OCI-LY7 (cell line): ENCODE data around the gene APOBEC3A. TPM values are rescaled to one million over a fixed set of nuclear protein-coding genes. Genes with fewer than 3 reads are reported as not detected.
"Not testable (repeated sequence)": the region's sequence is repeated elsewhere in the genome, so short reads cannot be mapped to it uniquely, and the experiment has no call there.

ENCODE experiments used
- BruUV-seq: library from RNA; stranded (reverse); fragments of 400-500 nt; replicated peaks from 2 replicates; lab custom pipeline; 2021; lab: Mats Ljungman, UMichigan
- CTCF ChIA-PET: fragments of 300-600 bp; sonication (Branson Sonifier 250); formaldehyde crosslinking; loops from one replicate; lab custom pipeline; 2022; ENCODE audit warnings: antibody characterized with exemption; ENCODE audit not compliant: unreplicated experiment; lab: Charles Lee
- POLR2A ChIA-PET: fragments of 300-600 bp; sonication (Branson Sonifier 250); formaldehyde crosslinking; loops from one replicate; lab custom pipeline; 2022; ENCODE audit warnings: antibody characterized with exemption; lab: Charles Lee
- DNase-seq: peaks from one replicate; pipeline ENCODE4 v3.0.0-alpha.2; 2015; ENCODE audit warnings: low spot score
- H2AFZ ChIP-seq: fragments of 200-600 bp; sonication (generic), shearing (Covaris generic); 2 replicates; pipeline ENCODE4 v1.6.1; 2014; ENCODE audit warnings: mild to moderate bottlenecking, antibody characterized with exemption, low read length, moderate library complexity
- H3K27ac ChIP-seq: fragments of 200-600 bp; sonication (generic); 2 replicates; pipeline ENCODE4 v1.5.1; 2014; ENCODE audit warnings: mixed run types, low read depth, mild to moderate bottlenecking, moderate library complexity, low read length, inconsistent platforms; ENCODE audit not compliant: poor library complexity, severe bottlenecking
- H3K36me3 ChIP-seq: fragments of 200-600 bp; sonication (generic); 2 replicates; pipeline ENCODE4 v1.6.1; 2014; ENCODE audit warnings: mild to moderate bottlenecking, antibody characterized with exemption, low read length, moderate library complexity, mixed read lengths; ENCODE audit not compliant: insufficient read depth
- H3K4me1 ChIP-seq: fragments of 200-600 bp; sonication (generic); 2 replicates; pipeline ENCODE4 v1.5.1; 2014; ENCODE audit warnings: mild to moderate bottlenecking, low read length; ENCODE audit not compliant: insufficient read depth, poor library complexity, severe bottlenecking
- H3K4me2 ChIP-seq: fragments of 200-600 bp; sonication (generic); 2 replicates; pipeline ENCODE4 v1.6.1; 2014; ENCODE audit warnings: mild to moderate bottlenecking, low read length
- H3K4me3 ChIP-seq: fragments of 200-600 bp; sonication (generic); 2 replicates; pipeline ENCODE4 v1.5.1; 2014; ENCODE audit warnings: mild to moderate bottlenecking, low read depth, low read length; ENCODE audit not compliant: poor library complexity, severe bottlenecking
- H3K79me2 ChIP-seq: fragments of 200-600 bp; sonication (generic); 2 replicates; pipeline ENCODE4 v1.6.1; 2016; ENCODE audit warnings: low read depth, mild to moderate bottlenecking, low read length, moderate library complexity, mixed read lengths; ENCODE audit not compliant: insufficient read depth
- H3K9me2 ChIP-seq: fragments of 200-600 bp; sonication (generic); 2 replicates; pipeline ENCODE4 v1.6.1; 2016; ENCODE audit warnings: mild to moderate bottlenecking, low read length, mixed read lengths; ENCODE audit not compliant: insufficient read depth
- H3K9me3 ChIP-seq: fragments of 200-600 bp; sonication (generic); 2 replicates; pipeline ENCODE4 v1.6.1; 2014; ENCODE audit warnings: mild to moderate bottlenecking, mixed run types, low read length, mixed read lengths
- H4K20me1 ChIP-seq: fragments of 200-600 bp; sonication (generic); 2 replicates; pipeline ENCODE4 v1.6.1; 2014; ENCODE audit warnings: mild to moderate bottlenecking, antibody characterized with exemption, low read length, moderate library complexity, mixed read lengths; ENCODE audit not compliant: insufficient read depth
- CTCF ChIP-seq: fragments of 200-600 bp; sonication (generic); conservative IDR thresholded peaks from 2 replicates; pipeline ENCODE4 v1.5.1; 2014; ENCODE audit warnings: mild to moderate bottlenecking, antibody characterized with exemption, low read length, moderate library complexity, mixed read lengths
- EZH2phosphoT487 ChIP-seq: fragments of 200-600 bp; sonication (generic); IDR thresholded peaks from 2 replicates; pipeline ENCODE4 v1.6.1; 2018; ENCODE audit warnings: low read depth, borderline replicate concordance, mild to moderate bottlenecking, mixed run types, antibody characterized with exemption, low read length, moderate library complexity, mixed read lengths
- intact Hi-C: fragments of 100-400 bp; cut with micrococcal nuclease; formaldehyde crosslinking; loops from one replicate; pipeline ENCODE4 v1.10.0; 2022; ENCODE audit not compliant: unreplicated experiment
- total RNA-seq, 2 experiments: library from RNA; depleted of rRNA in 1 of 2; stranded (reverse); fragments of >200 nt in 1 of 2; shearing (Covaris generic) in 1 of 2; gene quantifications; 2 replicates each; pipeline ENCODE4 v1.2.3, GENCODE V29; 2014 to 2022

The APOBEC3A gene
- total RNA-seq, 2 experiments from 2014 or later = not detected

GRCh38 chr22:38984224-38984623 is 26.8 kb downstream of the APOBEC3A start:
- ChIA-PET CTCF (no interaction called here), POLR2A (interaction anchor here (0.7 to 1.1 kb wide), 3 partner anchors 13 to 494 kb away, joined by 3 to 4 read pairs (median 3); no protein-coding TSS in a partner anchor)
- no peaks in the 10 kb centered on the region for H3K79me2 ChIP-seq
- no peak overlapping the region for H3K4me2 ChIP-seq
- intact Hi-C loops = no loop called here
- TSS peak; percentile 64 for BruUV-seq
- peak overlapping the region; percentile 45 for H3K27ac ChIP-seq
- H3K4me1 ChIP-seq = peaks cover 33% of the 10 kb centered on the region
- H3K36me3 ChIP-seq = no peaks in the 10 kb centered on the region; the same call in 1 of the 2 replicates
- H3K4me3 ChIP-seq = no peak overlapping the region
- no peak for TF ChIP-seq CTCF
- no peak for TF ChIP-seq EZH2phosphoT487
- H3K9me3 ChIP-seq = peaks cover 16% of the 10 kb centered on the region; the same call in 1 of the 2 replicates
- H3K9me2 ChIP-seq = no peaks in the 10 kb centered on the region
- peak; percentile 50 for DNase-seq
- no peak overlapping the region for H2AFZ ChIP-seq
- no peaks in the 10 kb centered on the region for H4K20me1 ChIP-seq

- H3K36me3 ChIP-seq, H4K20me1 ChIP-seq, H2AFZ ChIP-seq, BruUV-seq, H3K9me2 ChIP-seq, CTCF ChIA-PET, H3K79me2 ChIP-seq: not testable (repeated sequence)
- Histone ChIP-seq H3K27ac (peak overlapping the region; percentile 45), H3K4me2 (peak overlapping the region; percentile 43), H3K4me1 (peaks cover 37% of the 10 kb centered on the region), H3K9me3 (peaks cover 16% of the 10 kb centered on the region; the same call in 1 of the 2 replicates), H3K4me3 (peak overlapping the region; percentile 28)
- DNase-seq = peak; percentile 62
- intact Hi-C loops = loop anchor here (1.0 kb wide), 1 partner anchor 18 kb away; no protein-coding TSS in a partner anchor
- POLR2A ChIA-PET = interaction anchor here (0.7 to 1.1 kb wide), 2 partner anchors 14 to 494 kb away, joined by 3 to 4 read pairs; no protein-coding TSS in a partner anchor
Measured at GRCh38 chr22:38984784-38985757, 27.7 kb downstream of the APOBEC3A start.

- TF ChIP-seq CTCF (no peak), EZH2phosphoT487 (no peak)
- intact Hi-C loops = no loop called here
- H2AFZ ChIP-seq = no peak overlapping the region
Measured at GRCh38 chr22:38986629-38987028, 29.2 kb downstream of the APOBEC3A start.

More at GRCh38 chr22:38986629-38987028, 29.2 kb downstream of the APOBEC3A start:
- no peaks in the 10 kb centered on the region for H3K9me2 ChIP-seq
- H3K79me2 ChIP-seq = no peaks in the 10 kb centered on the region
- H3K36me3 ChIP-seq = no peaks in the 10 kb centered on the region; the same call in 1 of the 2 replicates
- no peaks in the 10 kb centered on the region for H4K20me1 ChIP-seq
- H3K9me3 ChIP-seq = peaks cover 16% of the 10 kb centered on the region; the same call in 1 of the 2 replicates
- no TSS peak for BruUV-seq
- ChIA-PET POLR2A (no interaction called here), CTCF (no interaction called here)
- H3K4me1 ChIP-seq = peaks cover 33% of the 10 kb centered on the region
- no peak overlapping the region for H3K4me3 ChIP-seq
- DNase-seq = no peak
- H3K4me2 ChIP-seq = no peak overlapping the region
- no peak overlapping the region for H3K27ac ChIP-seq
